Uterus (tissue), 2 donors: ENCODE results near the gene ZNF813.
"Not testable (repeated sequence)": the region's sequence is repeated elsewhere in the genome, so short reads cannot be mapped to it uniquely, and the experiment has no call there.

Experiments used
- CTCF ChIP-seq, 4 experiments: fragments of 200-600 bp in 2 of 4; fragments of 450-650 bp in 2 of 4; sonication (generic) in 2 of 4; IDR thresholded peaks; one replicate each; pipeline ENCODE4 v1.5.1; 2016 to 2019; ENCODE audit warnings: antibody characterized with exemption in 4 of 4, mild to moderate bottlenecking in 2 of 4, moderate library complexity in 1 of 4
- POLR2A ChIP-seq, 2 donors: fragments of 450-650 bp; IDR thresholded peaks; one replicate each; pipeline ENCODE4 v1.6.1; 2016; ENCODE audit warnings: antibody characterized with exemption in 2 of 2, mild to moderate bottlenecking in 1 of 2, moderate library complexity in 1 of 2

DNA sequence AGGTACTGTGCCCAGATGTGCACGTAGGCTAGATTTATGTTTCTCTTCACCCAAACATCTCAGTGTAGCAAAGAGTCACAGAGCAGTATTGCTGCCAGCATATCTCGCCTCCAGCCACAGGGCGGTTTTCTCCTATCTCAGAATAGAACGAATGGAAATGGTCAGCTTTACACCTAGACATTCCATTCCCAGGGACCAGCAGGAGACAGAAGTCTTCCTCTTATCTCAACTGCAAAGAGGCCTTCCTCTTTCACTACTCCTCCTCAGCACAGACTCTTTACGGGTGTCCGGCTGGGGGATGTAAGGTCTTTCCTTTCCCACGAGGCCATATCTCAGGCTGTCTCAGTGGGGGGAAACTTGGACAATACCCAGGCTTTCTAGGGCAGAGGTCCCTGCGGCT is 1.1 kb downstream of the ZNF813 start:
- not testable (repeated sequence) for TF ChIP-seq CTCF, POLR2A (IDR thresholded peaks at IDR 0.05)
